ENCODE results near the gene PPARG. TPM values are rescaled to one million over a fixed set of nuclear protein-coding genes. Genes with fewer than 3 reads are reported as not detected.

PPARG gene
- total RNA-seq, 1 experiment from 2014 or later, result 71.6 TPM

DNA sequence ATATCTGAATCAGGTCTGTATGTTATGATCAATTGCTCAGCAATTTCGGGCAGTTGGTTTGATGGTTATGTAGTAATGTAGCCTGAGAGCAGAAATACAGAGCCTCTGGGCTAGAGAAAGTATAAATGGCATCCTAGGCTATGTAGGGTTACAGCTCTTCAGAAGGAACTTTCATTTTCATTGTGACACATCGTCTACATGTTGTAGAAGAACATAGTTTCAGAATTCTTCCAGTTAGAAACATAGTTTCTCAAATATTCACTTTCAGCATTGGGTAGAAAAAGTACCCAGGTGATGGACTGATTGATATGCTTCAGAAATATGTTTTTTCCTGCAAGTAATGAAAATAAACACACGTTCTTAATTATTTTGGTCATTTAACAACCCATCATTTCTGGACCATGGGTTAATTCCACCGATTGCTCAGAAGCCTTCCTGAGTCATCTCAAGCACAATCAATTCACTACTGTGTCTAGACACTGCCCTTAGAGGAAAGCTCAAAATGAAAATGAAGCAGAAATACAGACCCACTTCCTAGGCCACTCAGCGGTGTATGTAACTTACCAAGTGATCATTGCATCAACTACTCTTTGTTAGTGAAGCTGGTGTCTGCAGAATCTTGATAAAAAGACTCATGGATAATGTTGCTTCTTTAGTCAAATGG, 106.6 kb downstream of the PPARG start:
- no peaks in the 10 kb centered on the region for H3K9me2 ChIP-seq (ENCODE audit: insufficient read depth)
- DNase-seq (ENCODE audit: low read depth, low spot score) (no peak), ATAC-seq (no peak)
- H3K4me2 ChIP-seq (ENCODE audit: low read length), result no peak overlapping the region
- no peak overlapping the region for H2AFZ ChIP-seq (ENCODE audit: low read depth, low read length, poor library complexity, severe bottlenecking)
- ChIA-PET CTCF (no interaction called here), POLR2A (no interaction called here), RAD21 (ENCODE audit: low non-redundant PET in 1 of 2, low total read pairs in 2 of 2, uncharacterized antibody in 2 of 2, unreplicated experiment in 2 of 2) (no interaction called here)
- TF ChIP-seq ZFX (IDR thresholded peaks at IDR 0.05) (no peak), ELF1 (IDR thresholded peaks at IDR 0.05; ENCODE audit: borderline replicate concordance, low read depth) (no peak), RAD21 (IDR thresholded peaks at IDR 0.05; ENCODE audit: low read depth) (no peak), YY1 (IDR thresholded peaks at IDR 0.05; ENCODE audit: extremely low read depth, insufficient replicate concordance, low read depth, low read length) (no peak), EZH2 (IDR thresholded peaks at IDR 0.05) (no peak)
- TF ChIP-seq, protein P1, sequence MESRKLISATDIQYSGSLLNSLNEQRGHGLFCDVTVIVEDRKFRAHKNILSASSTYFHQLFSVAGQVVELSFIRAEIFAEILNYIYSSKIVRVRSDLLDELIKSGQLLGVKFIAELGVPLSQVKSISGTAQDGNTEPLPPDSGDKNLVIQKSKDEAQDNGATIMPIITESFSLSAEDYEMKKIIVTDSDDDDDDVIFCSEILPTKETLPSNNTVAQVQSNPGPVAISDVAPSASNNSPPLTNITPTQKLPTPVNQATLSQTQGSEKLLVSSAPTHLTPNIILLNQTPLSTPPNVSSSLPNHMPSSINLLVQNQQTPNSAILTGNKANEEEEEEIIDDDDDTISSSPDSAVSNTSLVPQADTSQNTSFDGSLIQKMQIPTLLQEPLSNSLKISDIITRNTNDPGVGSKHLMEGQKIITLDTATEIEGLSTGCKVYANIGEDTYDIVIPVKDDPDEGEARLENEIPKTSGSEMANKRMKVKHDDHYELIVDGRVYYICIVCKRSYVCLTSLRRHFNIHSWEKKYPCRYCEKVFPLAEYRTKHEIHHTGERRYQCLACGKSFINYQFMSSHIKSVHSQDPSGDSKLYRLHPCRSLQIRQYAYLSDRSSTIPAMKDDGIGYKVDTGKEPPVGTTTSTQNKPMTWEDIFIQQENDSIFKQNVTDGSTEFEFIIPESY (IDR thresholded peaks at IDR 0.05; ENCODE audit: extremely low read depth, insufficient replicate concordance, low read length), result no peak
- H3K4me3 ChIP-seq (replicated peaks in 1 of 2; ENCODE audit: low read depth in 1 of 2, low read length in 2 of 2), result no peak overlapping the region
- intact Hi-C loops (cut with micrococcal nuclease), result no loop called here
- H3K27me3 ChIP-seq (ENCODE audit: insufficient read depth, low read length), result no peaks in the 10 kb centered on the region
- no peaks in the 10 kb centered on the region for H4K20me1 ChIP-seq (ENCODE audit: insufficient read depth)
- H3K9me3 ChIP-seq (ENCODE audit: control insufficient read depth in 1 of 2, insufficient read depth in 1 of 2, low read depth in 1 of 2, low read length in 2 of 2), result no peaks in the 10 kb centered on the region
- BruUV-seq (replicated peaks), result no TSS peak
- no peaks in the 10 kb centered on the region for H3K79me2 ChIP-seq (ENCODE audit: insufficient read depth, low read length)
- no peak overlapping the region for H3K27ac ChIP-seq (ENCODE audit: low read depth, low read length)
- no peaks in the 10 kb centered on the region for H3K36me3 ChIP-seq (ENCODE audit: control insufficient read depth in 1 of 2, insufficient read depth in 2 of 2, low read length in 2 of 2)
- peaks cover 2 to 6% of the 10 kb centered on the region in 2 experiments; a peak in 2 of 4 replicates for H3K4me1 ChIP-seq (ENCODE audit: control insufficient read depth in 1 of 2, insufficient read depth in 2 of 2, low read length in 2 of 2)
- no peak overlapping the region for H3K9ac ChIP-seq (ENCODE audit: low read length)

DNA sequence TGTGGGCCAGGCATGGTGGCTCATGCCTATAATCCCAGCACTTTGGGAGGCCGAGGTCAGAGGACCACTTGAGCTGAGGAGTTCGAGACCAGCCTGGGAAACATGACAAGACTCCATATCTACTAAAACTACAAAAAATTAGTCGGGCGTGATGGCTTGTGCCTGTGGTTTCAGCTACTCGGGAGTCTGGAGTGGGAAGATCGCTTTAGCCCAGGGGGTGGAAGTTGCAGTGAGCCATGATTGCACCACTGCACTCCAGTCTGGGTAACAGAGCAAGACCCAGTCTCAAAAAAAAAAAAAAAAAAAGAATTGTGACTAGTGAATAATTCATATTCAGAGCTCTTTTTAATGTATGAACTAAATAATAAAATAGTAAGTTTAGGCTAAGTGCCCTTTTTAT, 107.6 kb downstream of the PPARG start:
- RAD21 ChIA-PET (ENCODE audit: low non-redundant PET in 1 of 2, low total read pairs in 2 of 2, uncharacterized antibody in 2 of 2, unreplicated experiment in 2 of 2), result no interaction called here
- intact Hi-C loops (cut with micrococcal nuclease), result no loop called here
- BruUV-seq (replicated peaks), result no TSS peak
- POLR2A ChIA-PET, result no interaction called here
- CTCF ChIA-PET, result no interaction called here
- DNase-seq (ENCODE audit: low read depth, low spot score) (no peak), ATAC-seq (no peak)
- Histone ChIP-seq H3K4me3 (replicated peaks in 1 of 2; ENCODE audit: low read depth in 1 of 2, low read length in 2 of 2) (no peak overlapping the region), H2AFZ (ENCODE audit: low read depth, low read length, poor library complexity, severe bottlenecking) (no peak overlapping the region), H3K4me2 (ENCODE audit: low read length) (no peak overlapping the region), H3K9ac (ENCODE audit: low read length) (no peak overlapping the region), H4K20me1 (ENCODE audit: insufficient read depth) (no peaks in the 10 kb centered on the region), H3K27ac (ENCODE audit: low read depth, low read length) (no peak overlapping the region), H3K36me3 (ENCODE audit: control insufficient read depth in 1 of 2, insufficient read depth in 2 of 2, low read length in 2 of 2) (no peaks in the 10 kb centered on the region), H3K79me2 (ENCODE audit: insufficient read depth, low read length) (no peaks in the 10 kb centered on the region), H3K9me3 (ENCODE audit: control insufficient read depth in 1 of 2, insufficient read depth in 1 of 2, low read depth in 1 of 2, low read length in 2 of 2) (no peaks in the 10 kb centered on the region), H3K27me3 (ENCODE audit: insufficient read depth, low read length) (no peaks in the 10 kb centered on the region), H3K4me1 (ENCODE audit: control insufficient read depth in 1 of 2, insufficient read depth in 2 of 2, low read length in 2 of 2) (peaks cover 8 to 16% of the 10 kb centered on the region in 2 experiments), H3K9me2 (ENCODE audit: insufficient read depth) (no peaks in the 10 kb centered on the region)
- no peak for TF ChIP-seq ZNF274 (IDR thresholded peaks at IDR 0.05; ENCODE audit: low read depth, low read length)
- TF ChIP-seq TCF7L2 (IDR thresholded peaks at IDR 0.05; ENCODE audit: borderline replicate concordance, extremely low read depth, insufficient read depth, insufficient read length), result no peak
- TF ChIP-seq POLR2A (IDR thresholded peaks at IDR 0.05; ENCODE audit: borderline replicate concordance, extremely low read depth, insufficient read depth, insufficient read length), result no peak
- no peak for TF ChIP-seq FOSL1 (IDR thresholded peaks at IDR 0.05; ENCODE audit: low read depth)
- TF ChIP-seq CEBPB (IDR thresholded peaks at IDR 0.05; ENCODE audit: low read depth), result no peak
- TF ChIP-seq EGR1 (IDR thresholded peaks at IDR 0.05; ENCODE audit: low read depth), result no peak
- TF ChIP-seq, protein P1 (IDR thresholded peaks at IDR 0.05; ENCODE audit: extremely low read depth, insufficient replicate concordance, low read length), result no peak
- no peak for TF ChIP-seq POLR2AphosphoS5 (IDR thresholded peaks at IDR 0.05; ENCODE audit: low read depth, low read length)
